WTC11 (cell line): ENCODE results near the gene ZFR.
A peak's percentile ranks its signal among the peaks of the same experiment; 100 is the strongest.

Experiments used
- ESRRA ChIP-seq: sonication (generic); formaldehyde crosslinking; IDR thresholded peaks from 2 replicates; pipeline ENCODE4 v1.8.1; 2022; ENCODE audit warnings: mild to moderate bottlenecking, missing genetic modification reagents, borderline replicate concordance
- JUN ChIP-seq: sonication (generic); formaldehyde crosslinking; IDR thresholded peaks from 2 replicates; pipeline ENCODE4 v1.8.0; 2023; ENCODE audit warnings: mild to moderate bottlenecking, missing genetic modification reagents
- KAT7 ChIP-seq: sonication (generic); formaldehyde crosslinking; IDR thresholded peaks from 2 replicates; pipeline ENCODE4 v1.8.1; 2023; ENCODE audit warnings: missing genetic modification reagents, mild to moderate bottlenecking, borderline replicate concordance
- MAX ChIP-seq: sonication (generic); formaldehyde crosslinking; IDR thresholded peaks from 2 replicates; pipeline ENCODE4 v1.8.0; 2022; ENCODE audit warnings: mild to moderate bottlenecking, missing genetic modification reagents
- NFYB ChIP-seq: sonication (generic); formaldehyde crosslinking; conservative IDR thresholded peaks from 2 replicates; pipeline ENCODE4 v1.8.0; 2022; ENCODE audit warnings: low read depth, missing genetic modification reagents
- SOX15 ChIP-seq: fragments of 250-450 bp; sonication (Bioruptor Pico); IDR thresholded peaks from 2 replicates; pipeline ENCODE4 v1.9.0; 2021; ENCODE audit warnings: mild to moderate bottlenecking
- SP1 ChIP-seq: sonication (generic); formaldehyde crosslinking; conservative IDR thresholded peaks from 2 replicates; pipeline ENCODE4 v1.8.1; 2022; ENCODE audit warnings: missing genetic modification reagents
- TEAD1 ChIP-seq: sonication (generic); formaldehyde crosslinking; IDR thresholded peaks from 2 replicates; pipeline ENCODE4 v1.8.0; 2022; ENCODE audit warnings: mild to moderate bottlenecking, missing genetic modification reagents
- TF ChIP-seq, protein P1 (sequence below): sonication (generic); formaldehyde crosslinking; IDR thresholded peaks from 2 replicates; pipeline ENCODE4 v1.8.0; 2022; ENCODE audit warnings: mild to moderate bottlenecking, missing genetic modification reagents
- TF ChIP-seq, protein P2 (sequence below): fragments of 200-600 bp; IDR thresholded peaks from 2 replicates; pipeline ENCODE4 v1.8.0; 2022; ENCODE audit warnings: antibody characterized with exemption
- TF ChIP-seq, protein P3 (sequence below): sonication (generic); formaldehyde crosslinking; IDR thresholded peaks from 2 replicates; pipeline ENCODE4 v1.8.0; 2023; ENCODE audit warnings: mild to moderate bottlenecking, missing genetic modification reagents

GRCh38 chr5:32443541-32444430 is 754 bp downstream of the ZFR start:
- peak; percentile 33; the same call in 1 of the 2 replicates for TF ChIP-seq KAT7
- no peak for TF ChIP-seq MAX (CRISPR knock-in tag)
- TF ChIP-seq, protein P1, sequence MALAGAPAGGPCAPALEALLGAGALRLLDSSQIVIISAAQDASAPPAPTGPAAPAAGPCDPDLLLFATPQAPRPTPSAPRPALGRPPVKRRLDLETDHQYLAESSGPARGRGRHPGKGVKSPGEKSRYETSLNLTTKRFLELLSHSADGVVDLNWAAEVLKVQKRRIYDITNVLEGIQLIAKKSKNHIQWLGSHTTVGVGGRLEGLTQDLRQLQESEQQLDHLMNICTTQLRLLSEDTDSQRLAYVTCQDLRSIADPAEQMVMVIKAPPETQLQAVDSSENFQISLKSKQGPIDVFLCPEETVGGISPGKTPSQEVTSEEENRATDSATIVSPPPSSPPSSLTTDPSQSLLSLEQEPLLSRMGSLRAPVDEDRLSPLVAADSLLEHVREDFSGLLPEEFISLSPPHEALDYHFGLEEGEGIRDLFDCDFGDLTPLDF (CRISPR knock-in tag): no peak
- no peak for TF ChIP-seq JUN (CRISPR knock-in tag)
- TF ChIP-seq, protein P2, sequence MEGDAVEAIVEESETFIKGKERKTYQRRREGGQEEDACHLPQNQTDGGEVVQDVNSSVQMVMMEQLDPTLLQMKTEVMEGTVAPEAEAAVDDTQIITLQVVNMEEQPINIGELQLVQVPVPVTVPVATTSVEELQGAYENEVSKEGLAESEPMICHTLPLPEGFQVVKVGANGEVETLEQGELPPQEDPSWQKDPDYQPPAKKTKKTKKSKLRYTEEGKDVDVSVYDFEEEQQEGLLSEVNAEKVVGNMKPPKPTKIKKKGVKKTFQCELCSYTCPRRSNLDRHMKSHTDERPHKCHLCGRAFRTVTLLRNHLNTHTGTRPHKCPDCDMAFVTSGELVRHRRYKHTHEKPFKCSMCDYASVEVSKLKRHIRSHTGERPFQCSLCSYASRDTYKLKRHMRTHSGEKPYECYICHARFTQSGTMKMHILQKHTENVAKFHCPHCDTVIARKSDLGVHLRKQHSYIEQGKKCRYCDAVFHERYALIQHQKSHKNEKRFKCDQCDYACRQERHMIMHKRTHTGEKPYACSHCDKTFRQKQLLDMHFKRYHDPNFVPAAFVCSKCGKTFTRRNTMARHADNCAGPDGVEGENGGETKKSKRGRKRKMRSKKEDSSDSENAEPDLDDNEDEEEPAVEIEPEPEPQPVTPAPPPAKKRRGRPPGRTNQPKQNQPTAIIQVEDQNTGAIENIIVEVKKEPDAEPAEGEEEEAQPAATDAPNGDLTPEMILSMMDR: no peak
- TF ChIP-seq, protein P3, sequence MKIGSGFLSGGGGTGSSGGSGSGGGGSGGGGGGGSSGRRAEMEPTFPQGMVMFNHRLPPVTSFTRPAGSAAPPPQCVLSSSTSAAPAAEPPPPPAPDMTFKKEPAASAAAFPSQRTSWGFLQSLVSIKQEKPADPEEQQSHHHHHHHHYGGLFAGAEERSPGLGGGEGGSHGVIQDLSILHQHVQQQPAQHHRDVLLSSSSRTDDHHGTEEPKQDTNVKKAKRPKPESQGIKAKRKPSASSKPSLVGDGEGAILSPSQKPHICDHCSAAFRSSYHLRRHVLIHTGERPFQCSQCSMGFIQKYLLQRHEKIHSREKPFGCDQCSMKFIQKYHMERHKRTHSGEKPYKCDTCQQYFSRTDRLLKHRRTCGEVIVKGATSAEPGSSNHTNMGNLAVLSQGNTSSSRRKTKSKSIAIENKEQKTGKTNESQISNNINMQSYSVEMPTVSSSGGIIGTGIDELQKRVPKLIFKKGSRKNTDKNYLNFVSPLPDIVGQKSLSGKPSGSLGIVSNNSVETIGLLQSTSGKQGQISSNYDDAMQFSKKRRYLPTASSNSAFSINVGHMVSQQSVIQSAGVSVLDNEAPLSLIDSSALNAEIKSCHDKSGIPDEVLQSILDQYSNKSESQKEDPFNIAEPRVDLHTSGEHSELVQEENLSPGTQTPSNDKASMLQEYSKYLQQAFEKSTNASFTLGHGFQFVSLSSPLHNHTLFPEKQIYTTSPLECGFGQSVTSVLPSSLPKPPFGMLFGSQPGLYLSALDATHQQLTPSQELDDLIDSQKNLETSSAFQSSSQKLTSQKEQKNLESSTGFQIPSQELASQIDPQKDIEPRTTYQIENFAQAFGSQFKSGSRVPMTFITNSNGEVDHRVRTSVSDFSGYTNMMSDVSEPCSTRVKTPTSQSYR: no peak
- TF ChIP-seq TEAD1 (CRISPR knock-in tag): no peak
- TF ChIP-seq ESRRA (CRISPR knock-in tag): no peak
- TF ChIP-seq SOX15 (CRISPR knock-in tag): no peak
- peak; percentile 59 for TF ChIP-seq SP1
- no peak for TF ChIP-seq NFYB (CRISPR knock-in tag)
